Lower leg skin (tissue), 3 donors: Measurements from ENCODE around the gene CCNI.

ENCODE experiments used
- CTCF ChIP-seq, 3 donors: fragments of 450-650 bp; IDR thresholded peaks; one replicate each; pipeline ENCODE4 v1.5.1; 2016; ENCODE audit warnings: antibody characterized with exemption in 3 of 3, mild to moderate bottlenecking in 3 of 3, moderate library complexity in 2 of 3
- POLR2A ChIP-seq, 2 donors: fragments of 450-650 bp; IDR thresholded peaks; one replicate each; pipeline ENCODE4 v1.6.1; 2016 to 2017; ENCODE audit warnings: antibody characterized with exemption in 2 of 2, mild to moderate bottlenecking in 1 of 2, moderate library complexity in 1 of 2

- TF ChIP-seq POLR2A (IDR thresholded peaks at IDR 0.05) (no peak), CTCF (IDR thresholded peaks at IDR 0.05) (no peak)
Observed at GRCh38 chr4:77113069-77113468, 37.3 kb upstream of the CCNI start.
